Measurements from ENCODE around the gene HOXD11. TPM values are rescaled to one million over a fixed set of nuclear protein-coding genes. Genes with fewer than 3 reads are reported as not detected.

The HOXD11 gene
- total RNA-seq, 1 experiment from 2014 or later = not detected

DNA sequence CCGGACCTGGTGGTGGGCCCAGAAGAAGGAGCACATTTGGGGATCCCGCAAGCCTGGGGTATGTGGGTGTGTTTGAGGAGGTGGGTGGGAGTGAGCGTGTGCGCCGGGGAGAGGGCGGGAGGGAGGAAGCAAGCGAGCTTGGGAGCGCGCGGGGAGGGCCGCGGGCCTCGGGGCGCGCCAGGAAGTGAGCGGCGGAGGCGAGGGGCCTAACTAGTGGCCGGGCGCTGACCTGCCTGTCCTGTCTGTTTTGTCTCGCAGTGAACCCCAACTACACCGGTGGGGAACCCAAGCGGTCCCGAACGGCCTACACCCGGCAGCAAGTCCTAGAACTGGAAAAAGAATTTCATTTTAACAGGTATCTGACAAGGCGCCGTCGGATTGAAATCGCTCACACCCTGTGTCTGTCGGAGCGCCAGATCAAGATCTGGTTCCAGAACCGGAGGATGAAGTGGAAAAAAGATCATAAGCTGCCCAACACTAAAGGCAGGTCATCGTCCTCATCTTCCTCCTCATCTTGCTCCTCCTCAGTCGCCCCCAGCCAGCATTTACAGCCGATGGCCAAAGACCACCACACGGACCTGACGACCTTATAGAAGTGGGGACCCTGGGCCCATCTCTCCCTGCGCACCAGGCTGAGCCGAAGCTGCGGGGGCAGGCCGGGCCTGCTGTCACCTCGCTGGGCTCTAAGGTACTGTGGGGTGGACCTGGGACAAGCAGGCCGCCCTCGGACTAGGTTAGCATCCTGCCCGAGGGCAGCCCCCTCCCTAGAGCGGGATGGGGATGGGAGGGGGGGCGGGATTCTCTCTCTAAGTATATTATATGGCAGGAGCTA is 45.5 kb downstream of the HOXD11 start:
- DNase-seq (ENCODE audit: low spot score) (no peak), ATAC-seq (no peak)
- H3K9me3 Mint-ChIP-seq = no peaks in the 10 kb centered on the region
- peaks cover 31% of the 10 kb centered on the region for H3K4me1 Mint-ChIP-seq
- H3K4me3 Mint-ChIP-seq = peak overlapping the region; percentile 35
- POLR2A ChIA-PET = no interaction called here
- no peaks in the 10 kb centered on the region for H3K36me3 Mint-ChIP-seq
- peaks cover 100% of the 10 kb centered on the region for H3K27me3 Mint-ChIP-seq (ENCODE audit: low read depth)
- H3K27ac Mint-ChIP-seq = no peak overlapping the region
- CTCF ChIA-PET = interaction anchor here (0.9 to 2.0 kb wide), 4 partner anchors 11 to 402 kb away, joined by 3 to 5 read pairs (median 4); no protein-coding TSS in a partner anchor
- no peak for TF ChIP-seq ESRRA (CRISPR knock-in tag; IDR thresholded peaks at IDR 0.05; ENCODE audit: borderline replicate concordance)
- no peak for TF ChIP-seq E2F1 (CRISPR knock-in tag; IDR thresholded peaks at IDR 0.05)
- TF ChIP-seq, protein P1, sequence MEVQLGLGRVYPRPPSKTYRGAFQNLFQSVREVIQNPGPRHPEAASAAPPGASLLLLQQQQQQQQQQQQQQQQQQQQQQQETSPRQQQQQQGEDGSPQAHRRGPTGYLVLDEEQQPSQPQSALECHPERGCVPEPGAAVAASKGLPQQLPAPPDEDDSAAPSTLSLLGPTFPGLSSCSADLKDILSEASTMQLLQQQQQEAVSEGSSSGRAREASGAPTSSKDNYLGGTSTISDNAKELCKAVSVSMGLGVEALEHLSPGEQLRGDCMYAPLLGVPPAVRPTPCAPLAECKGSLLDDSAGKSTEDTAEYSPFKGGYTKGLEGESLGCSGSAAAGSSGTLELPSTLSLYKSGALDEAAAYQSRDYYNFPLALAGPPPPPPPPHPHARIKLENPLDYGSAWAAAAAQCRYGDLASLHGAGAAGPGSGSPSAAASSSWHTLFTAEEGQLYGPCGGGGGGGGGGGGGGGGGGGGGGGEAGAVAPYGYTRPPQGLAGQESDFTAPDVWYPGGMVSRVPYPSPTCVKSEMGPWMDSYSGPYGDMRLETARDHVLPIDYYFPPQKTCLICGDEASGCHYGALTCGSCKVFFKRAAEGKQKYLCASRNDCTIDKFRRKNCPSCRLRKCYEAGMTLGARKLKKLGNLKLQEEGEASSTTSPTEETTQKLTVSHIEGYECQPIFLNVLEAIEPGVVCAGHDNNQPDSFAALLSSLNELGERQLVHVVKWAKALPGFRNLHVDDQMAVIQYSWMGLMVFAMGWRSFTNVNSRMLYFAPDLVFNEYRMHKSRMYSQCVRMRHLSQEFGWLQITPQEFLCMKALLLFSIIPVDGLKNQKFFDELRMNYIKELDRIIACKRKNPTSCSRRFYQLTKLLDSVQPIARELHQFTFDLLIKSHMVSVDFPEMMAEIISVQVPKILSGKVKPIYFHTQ (CRISPR knock-in tag; IDR thresholded peaks at IDR 0.05) = no peak
- TF ChIP-seq ZNF396 (CRISPR knock-in tag; IDR thresholded peaks at IDR 0.05; ENCODE audit: borderline replicate concordance) = no peak
- TF ChIP-seq NR3C1 (CRISPR knock-in tag; conservative IDR thresholded peaks at IDR 0.05; ENCODE audit: low read depth) = no peak
- TF ChIP-seq EMX1 (CRISPR knock-in tag; IDR thresholded peaks at IDR 0.05) = no peak
- no peak for TF ChIP-seq JUN (CRISPR knock-in tag; IDR thresholded peaks at IDR 0.05)
- no peak for TF ChIP-seq NFE2L1 (CRISPR knock-in tag; IDR thresholded peaks at IDR 0.05)
- TF ChIP-seq CTCF (IDR thresholded peaks at IDR 0.05) = no peak
- TF ChIP-seq HMGA2 (CRISPR knock-in tag; IDR thresholded peaks at IDR 0.05) = no peak
- TF ChIP-seq, protein P2, sequence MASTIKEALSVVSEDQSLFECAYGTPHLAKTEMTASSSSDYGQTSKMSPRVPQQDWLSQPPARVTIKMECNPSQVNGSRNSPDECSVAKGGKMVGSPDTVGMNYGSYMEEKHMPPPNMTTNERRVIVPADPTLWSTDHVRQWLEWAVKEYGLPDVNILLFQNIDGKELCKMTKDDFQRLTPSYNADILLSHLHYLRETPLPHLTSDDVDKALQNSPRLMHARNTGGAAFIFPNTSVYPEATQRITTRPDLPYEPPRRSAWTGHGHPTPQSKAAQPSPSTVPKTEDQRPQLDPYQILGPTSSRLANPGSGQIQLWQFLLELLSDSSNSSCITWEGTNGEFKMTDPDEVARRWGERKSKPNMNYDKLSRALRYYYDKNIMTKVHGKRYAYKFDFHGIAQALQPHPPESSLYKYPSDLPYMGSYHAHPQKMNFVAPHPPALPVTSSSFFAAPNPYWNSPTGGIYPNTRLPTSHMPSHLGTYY (CRISPR knock-in tag; IDR thresholded peaks at IDR 0.05) = no peak
- TF ChIP-seq SMAD3 (CRISPR knock-in tag; IDR thresholded peaks at IDR 0.05; ENCODE audit: borderline replicate concordance) = no peak
- TF ChIP-seq, protein P3, sequence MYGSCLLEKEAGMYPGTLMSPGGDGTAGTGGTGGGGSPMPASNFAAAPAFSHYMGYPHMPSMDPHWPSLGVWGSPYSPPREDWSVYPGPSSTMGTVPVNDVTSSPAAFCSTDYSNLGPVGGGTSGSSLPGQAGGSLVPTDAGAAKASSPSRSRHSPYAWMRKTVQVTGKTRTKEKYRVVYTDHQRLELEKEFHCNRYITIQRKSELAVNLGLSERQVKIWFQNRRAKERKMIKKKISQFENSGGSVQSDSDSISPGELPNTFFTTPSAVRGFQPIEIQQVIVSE (CRISPR knock-in tag; IDR thresholded peaks at IDR 0.05; ENCODE audit: borderline replicate concordance) = no peak
- TF ChIP-seq, protein P4, sequence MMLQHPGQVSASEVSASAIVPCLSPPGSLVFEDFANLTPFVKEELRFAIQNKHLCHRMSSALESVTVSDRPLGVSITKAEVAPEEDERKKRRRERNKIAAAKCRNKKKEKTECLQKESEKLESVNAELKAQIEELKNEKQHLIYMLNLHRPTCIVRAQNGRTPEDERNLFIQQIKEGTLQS (CRISPR knock-in tag; conservative IDR thresholded peaks at IDR 0.05) = no peak
- TF ChIP-seq IRF2 (CRISPR knock-in tag; IDR thresholded peaks at IDR 0.05; ENCODE audit: borderline replicate concordance, low read depth) = no peak
- TF ChIP-seq ATF1 (CRISPR knock-in tag; IDR thresholded peaks at IDR 0.05) = no peak
- TF ChIP-seq, protein P5, sequence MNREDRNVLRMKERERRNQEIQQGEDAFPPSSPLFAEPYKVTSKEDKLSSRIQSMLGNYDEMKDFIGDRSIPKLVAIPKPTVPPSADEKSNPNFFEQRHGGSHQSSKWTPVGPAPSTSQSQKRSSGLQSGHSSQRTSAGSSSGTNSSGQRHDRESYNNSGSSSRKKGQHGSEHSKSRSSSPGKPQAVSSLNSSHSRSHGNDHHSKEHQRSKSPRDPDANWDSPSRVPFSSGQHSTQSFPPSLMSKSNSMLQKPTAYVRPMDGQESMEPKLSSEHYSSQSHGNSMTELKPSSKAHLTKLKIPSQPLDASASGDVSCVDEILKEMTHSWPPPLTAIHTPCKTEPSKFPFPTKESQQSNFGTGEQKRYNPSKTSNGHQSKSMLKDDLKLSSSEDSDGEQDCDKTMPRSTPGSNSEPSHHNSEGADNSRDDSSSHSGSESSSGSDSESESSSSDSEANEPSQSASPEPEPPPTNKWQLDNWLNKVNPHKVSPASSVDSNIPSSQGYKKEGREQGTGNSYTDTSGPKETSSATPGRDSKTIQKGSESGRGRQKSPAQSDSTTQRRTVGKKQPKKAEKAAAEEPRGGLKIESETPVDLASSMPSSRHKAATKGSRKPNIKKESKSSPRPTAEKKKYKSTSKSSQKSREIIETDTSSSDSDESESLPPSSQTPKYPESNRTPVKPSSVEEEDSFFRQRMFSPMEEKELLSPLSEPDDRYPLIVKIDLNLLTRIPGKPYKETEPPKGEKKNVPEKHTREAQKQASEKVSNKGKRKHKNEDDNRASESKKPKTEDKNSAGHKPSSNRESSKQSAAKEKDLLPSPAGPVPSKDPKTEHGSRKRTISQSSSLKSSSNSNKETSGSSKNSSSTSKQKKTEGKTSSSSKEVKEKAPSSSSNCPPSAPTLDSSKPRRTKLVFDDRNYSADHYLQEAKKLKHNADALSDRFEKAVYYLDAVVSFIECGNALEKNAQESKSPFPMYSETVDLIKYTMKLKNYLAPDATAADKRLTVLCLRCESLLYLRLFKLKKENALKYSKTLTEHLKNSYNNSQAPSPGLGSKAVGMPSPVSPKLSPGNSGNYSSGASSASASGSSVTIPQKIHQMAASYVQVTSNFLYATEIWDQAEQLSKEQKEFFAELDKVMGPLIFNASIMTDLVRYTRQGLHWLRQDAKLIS (CRISPR knock-in tag; IDR thresholded peaks at IDR 0.05; ENCODE audit: borderline replicate concordance) = no peak
- TF ChIP-seq PRDM15 (CRISPR knock-in tag; IDR thresholded peaks at IDR 0.05) = no peak

All from WTC11 (cell line).